Measurements from ENCODE around the gene TCF4.

Gene TCF4

DNA sequence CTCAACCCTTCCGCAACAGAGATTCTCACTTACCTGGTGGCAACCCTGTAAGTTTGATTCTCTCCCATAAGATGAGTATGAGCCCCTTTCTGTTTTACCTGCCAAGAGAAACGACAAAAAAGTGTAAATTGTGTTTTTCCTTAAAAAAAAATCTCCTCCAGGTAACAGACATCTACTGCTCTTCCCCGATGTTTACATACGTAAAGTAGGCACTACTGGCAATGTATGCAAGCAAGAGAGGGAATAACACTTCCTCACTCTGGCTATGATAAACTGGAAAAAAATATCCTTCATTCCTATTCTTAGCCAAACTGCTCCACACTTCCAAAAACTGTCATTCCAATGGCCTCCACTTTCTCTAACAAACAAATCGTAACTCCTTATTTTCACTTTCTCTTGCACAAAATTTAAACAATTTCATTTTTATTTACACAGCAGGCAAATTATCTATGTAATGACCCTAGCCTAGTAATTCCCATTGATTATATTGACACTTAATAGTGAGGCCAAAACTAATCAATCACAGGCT is 184.5 kb downstream of the TCF4 start:
- no peak for DNase-seq

DNA sequence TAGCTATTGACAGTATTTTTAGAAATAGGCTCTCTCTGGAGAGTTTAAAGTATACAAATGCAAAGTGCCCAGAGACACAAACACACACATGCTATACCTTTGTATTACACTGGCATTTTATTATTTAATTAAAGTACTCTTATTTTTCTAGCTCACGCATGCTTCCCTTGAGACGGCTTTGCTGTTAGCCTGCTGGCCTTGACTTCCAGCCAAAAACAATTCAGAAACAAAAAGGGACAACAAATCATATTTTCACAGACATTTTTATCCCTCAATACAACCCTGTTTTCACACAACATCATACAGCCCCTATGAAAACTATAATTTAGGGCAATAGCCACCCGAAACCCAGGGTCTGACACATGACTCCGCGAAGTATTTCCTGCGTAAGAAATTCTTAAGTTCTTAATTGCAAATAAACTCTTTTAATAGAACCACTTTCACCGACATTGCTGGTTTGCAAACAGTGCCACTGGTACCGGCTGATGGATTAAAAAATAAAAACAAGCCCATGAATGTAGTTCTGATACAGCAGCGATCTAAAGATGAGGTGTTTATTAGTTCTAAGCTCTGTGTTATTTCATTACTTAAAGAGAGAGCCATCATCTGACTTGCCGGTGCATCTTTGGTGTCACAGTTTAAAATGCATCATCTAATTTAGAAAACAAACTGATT is 185.1 kb downstream of the TCF4 start:
- no peak for DNase-seq

DNA sequence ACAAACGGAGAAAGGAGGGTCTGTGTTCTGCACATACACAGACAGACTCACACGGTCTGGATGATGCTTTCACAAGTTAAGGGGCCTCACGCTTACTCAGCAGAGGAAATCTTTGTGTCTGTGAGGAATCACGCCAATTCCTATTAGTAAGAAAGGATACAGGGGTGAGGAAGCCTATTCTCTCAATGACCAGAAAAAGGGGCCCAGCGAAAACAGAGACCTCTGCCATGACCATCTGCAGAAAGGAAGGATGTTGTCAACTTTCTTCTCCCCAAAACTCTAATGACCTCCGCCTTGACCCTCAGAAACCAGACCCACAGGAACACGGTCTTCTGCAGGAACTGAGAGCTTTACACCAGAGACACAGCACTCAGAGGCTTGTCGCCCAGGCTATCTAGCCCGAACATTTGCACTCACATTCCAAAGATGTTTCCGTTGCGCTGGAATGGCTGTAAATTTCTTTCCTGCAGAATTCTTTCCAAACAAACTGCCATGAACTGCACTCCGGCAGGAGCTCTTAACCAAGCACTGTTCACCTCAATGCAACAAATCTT is 186.3 kb downstream of the TCF4 start:
- no peak for DNase-seq

DNA sequence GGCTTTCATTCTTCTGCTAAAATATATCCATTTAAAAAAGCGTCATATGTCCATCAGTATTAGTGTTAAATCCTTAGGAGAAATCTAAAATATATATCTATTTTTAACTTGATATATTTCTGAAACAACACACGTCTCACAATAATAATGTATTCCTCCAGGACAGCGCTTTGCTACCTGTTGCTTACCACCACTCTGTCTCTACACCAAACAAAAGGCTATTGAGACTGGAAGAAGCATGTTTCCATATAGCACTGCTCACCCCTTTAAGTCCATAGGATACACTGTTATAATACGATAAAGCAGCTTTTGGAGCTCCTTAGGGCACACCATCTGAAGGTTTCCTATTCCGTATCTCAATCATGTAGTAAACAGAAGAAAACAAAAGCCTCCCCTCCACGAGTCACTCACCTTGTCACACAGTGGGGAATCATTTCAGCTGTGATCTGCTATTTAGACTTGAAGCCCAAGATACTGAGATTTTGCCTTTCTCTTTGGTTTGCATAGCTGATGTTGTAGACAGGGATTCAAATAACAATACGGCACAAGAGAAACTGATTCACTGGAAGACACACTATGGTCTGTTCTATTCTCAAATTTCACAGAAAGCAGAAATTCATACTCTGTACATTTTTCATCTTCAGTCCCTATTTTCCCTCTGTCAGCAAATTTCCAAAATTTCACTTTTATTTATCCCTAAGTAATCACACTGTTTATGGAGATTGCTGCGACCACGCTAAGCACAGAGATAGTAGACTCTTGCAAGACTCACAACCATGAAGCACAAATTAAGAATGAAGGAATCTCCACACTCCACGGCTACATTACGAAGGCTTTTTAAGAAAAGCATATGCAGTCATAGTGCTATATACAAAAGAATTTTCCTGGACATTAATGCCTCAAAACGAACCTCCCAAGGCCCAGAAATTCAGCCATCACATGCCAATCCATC is 187.1 kb downstream of the TCF4 start:
- no peak for DNase-seq

DNA sequence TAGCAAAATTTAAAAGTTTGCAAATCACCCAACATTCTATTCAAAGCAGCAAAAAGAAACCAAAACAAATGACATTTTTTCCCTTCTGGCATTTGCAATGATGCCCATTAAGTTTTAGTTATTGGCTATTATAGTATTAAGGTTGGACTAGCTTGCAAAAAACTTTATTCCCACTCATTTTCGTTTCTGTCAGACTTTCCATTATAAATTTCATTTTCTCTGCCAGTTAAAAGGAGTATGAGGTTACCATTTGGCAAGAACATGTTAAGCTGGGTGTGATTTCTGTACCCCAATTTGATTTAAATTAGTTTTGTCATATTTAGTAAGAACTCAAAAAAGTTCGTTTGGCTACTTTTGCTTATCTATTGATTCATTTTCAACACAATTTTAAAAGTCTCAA is 187.9 kb downstream of the TCF4 start:
- no peak for DNase-seq

DNA sequence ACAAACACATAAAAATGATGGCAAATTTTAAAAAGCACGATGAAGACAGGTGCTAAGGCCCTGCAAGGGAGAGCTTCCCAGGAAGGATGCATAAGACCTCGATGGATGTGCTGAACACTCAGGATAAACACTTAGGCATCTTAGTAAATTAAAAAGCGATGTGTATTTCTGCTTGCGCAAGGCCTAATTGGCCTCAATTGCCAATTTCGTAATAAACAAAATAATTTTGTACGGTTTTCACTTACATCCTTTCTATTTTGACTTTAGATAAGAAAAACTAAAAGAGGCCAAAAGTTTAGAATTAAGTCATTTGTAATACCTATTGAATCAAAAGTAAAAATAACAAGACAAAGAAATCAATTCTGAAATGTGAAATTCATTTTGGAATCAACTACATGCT is 189.1 kb downstream of the TCF4 start:
- no peak for DNase-seq

DNA sequence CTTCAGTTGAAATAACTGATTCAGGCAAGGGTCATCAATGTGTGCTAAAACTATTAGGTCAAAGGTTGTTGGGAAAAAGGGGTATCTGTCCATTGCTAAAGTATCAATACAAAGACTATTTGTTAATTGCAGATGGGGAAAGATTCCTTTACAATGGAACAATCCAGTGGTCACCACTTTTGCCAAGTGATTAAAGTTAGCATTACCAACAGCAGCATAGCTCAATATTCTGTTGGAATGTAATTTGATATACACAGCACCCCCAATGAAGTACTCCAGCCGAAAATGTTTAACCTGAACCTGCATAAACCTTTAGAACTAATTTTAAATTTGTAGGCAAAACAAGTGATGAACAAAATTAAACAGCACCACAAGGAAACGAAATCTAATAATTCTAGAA is 191.0 kb downstream of the TCF4 start:
- DNase-seq, result no peak

DNA sequence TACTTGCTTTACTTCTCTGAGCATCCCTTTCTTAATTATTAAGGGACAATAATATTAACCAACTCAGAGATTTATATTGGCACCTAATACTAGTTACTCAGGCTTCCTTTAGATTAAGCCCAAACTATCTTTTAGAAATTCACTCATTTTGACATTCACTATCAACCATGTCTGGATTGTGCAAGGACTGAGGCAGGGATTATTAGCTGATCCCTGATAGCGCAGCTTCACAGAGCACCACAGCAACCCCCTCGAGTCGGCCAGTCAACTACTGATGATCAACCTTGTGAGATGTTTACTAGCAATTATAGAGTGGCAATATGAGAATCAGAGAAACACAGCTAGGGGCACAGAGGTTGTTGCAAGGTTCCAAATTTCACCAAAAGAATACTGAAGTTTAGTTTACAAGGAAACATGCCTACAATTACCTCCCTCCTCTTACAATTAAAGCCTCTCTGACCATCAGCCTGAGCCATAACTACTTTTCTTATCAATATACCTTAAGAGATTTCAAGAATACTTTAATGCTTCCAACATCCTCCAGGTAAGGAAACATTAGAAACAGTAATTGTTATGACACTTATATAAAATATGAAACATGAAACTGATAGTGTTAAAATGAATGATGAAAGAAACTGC is 191.6 kb downstream of the TCF4 start:
- no peak for DNase-seq

DNA sequence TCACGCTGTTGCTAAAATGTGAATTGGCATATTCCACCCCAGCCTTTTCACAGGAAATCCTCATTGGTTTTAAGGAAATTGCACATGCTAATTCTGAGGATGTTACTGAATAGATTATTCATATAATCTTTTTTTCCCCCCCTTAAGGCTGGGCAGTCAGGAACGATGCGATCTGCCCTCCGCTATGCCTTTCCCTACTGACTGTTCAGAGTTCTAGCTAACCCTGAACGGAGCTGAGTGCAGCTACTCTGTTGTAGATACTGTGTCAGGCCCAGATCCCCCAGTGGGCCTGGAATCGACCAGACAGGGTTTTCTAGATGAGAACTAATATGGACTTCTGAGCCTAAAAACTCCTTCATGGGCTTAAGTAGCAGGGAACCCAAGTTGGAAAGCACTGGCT is 192.2 kb downstream of the TCF4 start:
- no peak for DNase-seq

DNA sequence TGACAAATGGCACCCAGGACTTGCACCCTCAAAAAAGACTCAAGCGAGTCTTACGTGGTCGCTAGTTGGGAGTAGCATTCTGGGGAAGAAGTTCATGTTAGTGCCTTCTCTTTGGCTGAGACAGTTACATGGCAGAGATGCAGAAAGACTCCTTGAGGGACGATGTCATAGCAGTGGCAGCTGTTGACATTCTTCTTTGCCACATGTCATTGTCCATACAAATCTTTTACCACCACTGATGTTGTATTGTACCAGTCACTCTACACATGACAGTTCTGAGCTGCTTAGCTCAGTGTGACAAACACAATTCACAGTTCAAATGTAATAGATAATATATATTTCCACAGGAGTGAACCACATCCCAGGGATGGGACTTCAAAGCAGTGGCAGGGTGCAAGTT is 197.1 kb downstream of the TCF4 start:
- no peak for DNase-seq

DNA sequence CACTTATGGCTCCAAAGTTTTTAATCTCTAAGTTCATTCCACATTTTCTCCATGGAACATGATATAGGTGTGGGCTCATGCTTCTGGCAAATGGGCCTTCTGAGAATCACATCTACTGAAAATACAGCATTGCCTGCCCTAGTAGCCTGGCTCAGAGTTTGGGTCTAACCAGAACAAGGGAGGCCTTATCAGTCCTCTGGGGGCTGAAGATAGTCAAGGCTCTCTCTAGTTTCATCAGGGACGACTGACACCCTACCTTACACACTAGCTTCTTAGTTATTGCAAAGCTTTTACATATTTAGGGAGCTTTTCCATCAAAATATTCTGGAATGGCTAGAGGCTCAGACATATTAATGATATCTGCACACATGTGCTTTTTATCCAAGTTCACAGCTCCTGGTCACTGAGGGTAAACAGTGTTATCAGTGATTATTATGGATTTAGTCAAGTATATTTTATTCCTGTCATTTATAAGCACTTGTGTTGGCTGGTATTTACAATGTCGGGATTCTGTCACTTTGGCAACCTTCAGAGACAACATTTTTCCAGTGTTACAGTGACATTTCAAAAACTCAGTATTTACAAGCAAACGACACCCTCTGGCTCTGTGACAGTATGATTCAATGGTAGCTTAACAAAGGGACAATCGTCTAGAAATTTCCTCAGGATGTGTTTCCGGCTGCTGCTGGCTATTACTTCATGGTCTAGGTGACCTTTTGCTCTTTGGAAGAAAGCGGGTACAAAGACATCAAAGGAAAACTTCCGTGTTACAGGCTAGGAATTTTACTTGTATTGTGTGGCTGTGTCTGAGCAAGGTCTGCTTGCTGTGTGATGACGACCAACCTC is 200.6 kb downstream of the TCF4 start:
- no peak for DNase-seq

DNA sequence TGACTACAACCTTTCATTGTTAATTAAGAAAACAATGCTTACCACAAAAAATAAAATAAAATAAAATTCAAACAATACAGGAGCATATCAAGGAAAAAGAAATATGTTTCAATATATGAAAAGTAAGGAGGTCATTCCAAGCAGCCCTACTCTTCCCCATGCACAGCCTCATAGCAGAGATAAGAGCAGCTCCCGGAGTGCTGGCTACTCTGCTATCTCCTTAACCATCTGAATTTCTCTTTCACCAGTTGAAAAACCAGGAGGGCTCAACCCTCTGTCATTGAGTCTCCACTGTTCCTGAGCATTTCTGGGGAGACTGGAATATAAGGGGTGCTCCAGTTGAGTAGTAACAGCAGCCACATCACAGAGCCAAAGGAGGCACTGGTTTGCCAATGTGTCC is 201.4 kb downstream of the TCF4 start:
- DNase-seq, result no peak

DNA sequence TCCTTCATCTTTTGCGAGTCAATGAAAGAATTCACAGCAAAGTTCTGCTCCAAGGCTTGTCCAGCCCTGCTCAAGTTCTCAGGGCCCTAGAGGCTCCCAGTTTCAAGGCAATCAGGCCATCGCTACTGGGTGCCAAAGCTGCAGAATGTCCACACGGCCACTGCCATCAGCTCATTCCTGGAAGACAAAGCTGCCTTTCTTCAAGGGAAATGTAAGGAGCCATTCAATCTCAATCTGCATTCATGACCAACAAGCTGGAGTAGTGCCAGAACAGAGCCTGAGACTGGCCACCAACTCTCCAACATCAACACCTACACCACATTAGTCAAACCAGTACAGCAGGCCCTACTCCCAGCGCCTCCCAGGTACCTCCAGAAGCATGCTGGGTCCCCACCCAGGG is 202.2 kb downstream of the TCF4 start:
- DNase-seq, result no peak

DNA sequence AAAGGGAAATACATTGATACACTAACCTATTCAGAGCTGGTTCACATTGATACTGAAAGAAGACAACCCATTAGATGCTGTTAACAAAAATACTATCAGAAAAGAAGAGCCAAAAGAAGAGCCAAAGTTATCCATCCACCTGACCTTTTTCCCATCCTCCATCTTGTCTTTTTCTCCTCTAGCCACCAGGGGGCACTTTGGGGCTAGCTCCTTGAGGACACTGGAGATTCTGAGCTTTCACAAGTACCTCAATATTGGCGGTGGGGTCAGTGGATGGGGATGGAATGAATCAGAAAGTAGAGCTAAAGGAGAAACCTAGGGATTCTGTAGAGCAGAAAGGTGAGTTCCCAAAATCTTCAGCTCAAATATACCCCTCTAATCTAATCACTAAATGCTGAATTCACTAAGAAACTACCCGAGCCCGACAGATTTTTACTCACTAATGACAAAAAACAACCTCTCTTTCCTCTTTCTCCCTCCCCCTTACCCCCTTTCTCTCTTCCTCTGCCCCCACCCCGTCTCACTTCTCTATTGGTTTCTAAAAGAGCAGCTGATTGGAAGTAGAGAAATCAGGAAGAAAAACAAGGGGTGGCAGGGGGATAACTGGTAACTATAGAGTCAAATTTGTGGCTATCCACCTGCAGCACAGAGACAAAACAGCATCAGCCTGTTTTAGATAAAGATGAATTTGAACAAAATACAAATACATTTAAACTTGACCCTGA is 203.3 kb downstream of the TCF4 start:
- DNase-seq, result no peak

DNA sequence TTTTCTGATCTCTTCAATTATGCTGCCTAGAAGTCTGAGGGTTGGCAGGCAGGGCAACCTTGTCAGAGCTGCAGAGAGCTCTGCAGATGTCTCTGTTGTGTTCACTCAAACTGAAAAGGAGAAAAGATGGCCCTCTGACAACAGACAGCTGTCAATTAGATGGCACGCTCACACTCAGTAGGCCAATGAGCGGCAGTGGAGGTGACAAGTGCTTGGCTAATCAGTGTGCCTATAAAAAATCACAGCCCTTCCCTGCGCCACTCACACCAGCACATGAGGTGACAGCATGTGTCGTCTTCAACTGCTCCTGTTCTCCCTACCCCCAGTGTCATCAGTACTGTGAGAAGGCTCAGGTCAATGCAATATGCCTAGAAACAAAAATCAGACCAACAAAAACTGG is 203.9 kb downstream of the TCF4 start:
- no peak for DNase-seq

DNA sequence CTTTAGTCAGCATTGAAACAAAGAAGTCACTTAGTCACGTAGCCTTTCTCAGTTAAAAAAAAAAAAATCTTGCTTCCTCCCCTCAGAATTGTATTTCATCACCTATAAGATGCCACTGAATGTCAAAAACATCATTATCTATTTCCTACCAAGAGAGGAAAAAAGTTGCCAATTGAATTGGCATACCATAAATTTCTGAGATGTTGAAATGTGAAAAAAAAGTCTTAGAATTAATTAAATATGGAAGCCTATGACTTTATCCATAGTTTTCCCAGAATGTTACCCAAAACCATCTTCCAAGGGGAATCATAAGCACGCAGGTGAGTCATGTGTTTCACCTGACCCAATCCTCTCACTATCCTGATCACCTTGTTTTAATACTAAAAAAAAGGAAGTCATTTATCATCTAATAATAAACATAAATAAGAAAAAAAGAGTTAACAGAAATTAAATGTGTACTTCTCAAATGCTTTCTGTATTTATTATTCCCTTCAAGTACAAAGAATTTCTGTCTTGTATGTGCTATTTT is 205.7 kb downstream of the TCF4 start:
- no peak for DNase-seq

DNA sequence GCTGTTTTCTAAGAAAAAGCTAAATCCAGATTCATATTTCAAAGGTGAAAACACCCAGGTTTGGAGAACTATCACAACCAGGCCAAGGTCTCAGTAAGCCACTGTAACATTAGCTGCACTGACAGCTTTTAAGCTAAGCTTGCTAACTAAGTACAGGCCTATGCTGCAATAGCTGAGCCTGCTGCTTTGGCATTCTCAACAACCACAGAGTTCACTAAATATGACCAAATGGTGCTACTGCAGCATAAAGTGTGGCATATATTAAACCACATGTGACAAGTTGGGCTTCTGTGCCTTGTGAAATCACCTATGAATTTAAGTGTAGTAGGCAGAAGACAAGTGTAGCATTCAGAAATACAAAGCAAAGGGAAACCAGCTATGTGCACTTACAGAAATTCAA is 206.7 kb downstream of the TCF4 start:
- no peak for DNase-seq

DNA sequence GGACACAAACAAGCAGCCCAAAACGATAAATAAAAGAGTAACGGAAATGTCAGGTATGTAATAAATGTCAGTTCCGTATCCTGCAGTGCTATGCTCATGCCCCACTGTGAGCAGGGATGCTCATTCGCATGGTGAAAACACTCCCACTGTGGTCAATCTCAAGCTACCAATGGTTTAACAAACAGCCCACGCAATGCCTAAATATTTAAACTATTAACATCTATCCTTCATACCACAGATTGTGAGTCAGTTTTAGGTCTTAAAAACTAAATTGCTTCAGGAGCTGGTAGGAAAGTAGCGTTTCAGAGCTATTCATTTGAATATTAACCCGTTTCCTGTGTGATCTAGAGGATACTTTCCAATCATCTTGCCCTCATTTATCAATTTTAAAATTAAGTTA is 207.4 kb downstream of the TCF4 start:
- DNase-seq, result no peak

DNA sequence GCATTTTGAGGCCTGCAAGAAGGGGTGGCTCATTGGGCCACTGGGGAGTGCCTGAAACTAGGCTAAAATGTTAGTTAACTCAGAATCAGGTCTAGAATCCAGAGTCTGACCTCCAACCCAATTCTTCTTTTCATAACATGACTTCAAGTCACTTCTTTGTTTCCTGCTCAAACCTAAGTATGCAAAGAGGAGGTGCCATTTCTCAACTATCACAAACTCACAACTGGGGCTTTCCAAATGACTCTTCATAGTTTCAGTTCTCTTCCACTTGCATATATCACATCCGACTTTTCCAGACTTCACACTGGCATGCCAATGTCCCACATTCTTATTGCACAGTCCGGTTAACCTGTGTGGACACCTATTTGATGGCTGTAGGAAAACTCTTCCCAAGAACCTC is 211.6 kb downstream of the TCF4 start:
- no peak for DNase-seq

DNA sequence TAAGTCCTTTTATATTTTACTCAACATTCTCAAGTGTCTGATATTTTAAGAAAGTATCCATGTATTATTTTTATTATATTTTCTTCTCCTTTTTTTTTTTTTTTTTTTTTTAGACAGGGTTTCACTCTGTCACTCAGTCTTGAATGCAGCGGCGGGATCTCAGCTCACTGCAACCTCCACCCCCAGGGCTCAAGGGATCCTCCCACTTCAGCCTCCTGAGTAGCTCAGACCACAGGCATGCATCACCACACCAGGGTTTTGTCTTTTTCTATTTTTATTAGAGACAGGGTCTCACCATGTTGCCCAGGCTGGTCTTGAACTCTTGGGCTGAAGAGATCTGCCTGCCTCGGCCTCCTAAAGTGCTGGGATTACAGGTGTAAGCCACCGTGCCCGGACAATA is 212.1 kb downstream of the TCF4 start:
- no peak for DNase-seq

DNA sequence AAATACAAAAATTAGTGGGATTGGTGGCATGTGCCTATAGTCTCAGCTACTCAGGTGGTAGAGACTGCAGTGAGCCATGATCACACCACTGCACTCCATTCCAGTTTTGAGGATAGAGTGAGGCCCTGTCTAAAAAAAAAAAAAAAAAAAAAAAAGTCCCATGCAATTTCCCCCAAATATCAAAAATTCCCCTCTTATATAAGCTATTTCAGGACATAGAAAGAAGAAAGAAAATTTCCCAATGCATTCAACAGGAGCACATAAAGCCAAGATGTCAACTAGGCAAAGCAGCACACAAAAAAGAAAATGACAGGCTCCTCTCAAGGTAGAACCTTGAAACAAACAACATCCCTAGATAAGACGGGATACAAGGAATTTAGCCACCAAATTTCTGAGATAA is 213.3 kb downstream of the TCF4 start:
- DNase-seq, result no peak

Measured in CD4-positive, alpha-beta T cell treated with Interleukin-6 for 4 hours (primary cell).